NAMALWA (cell line): ENCODE results near the gene AKR7A3.
A peak's percentile ranks its signal among the peaks of the same experiment; 100 is the strongest.
"Not testable (repeated sequence)": the region's sequence is repeated elsewhere in the genome, so short reads cannot be mapped to it uniquely, and the experiment has no call there.

Experiments
- DNase-seq: peaks from one replicate; pipeline ENCODE4 v3.0.0-alpha.2; 2015; ENCODE audit warnings: low spot score

Gene AKR7A3

DNA sequence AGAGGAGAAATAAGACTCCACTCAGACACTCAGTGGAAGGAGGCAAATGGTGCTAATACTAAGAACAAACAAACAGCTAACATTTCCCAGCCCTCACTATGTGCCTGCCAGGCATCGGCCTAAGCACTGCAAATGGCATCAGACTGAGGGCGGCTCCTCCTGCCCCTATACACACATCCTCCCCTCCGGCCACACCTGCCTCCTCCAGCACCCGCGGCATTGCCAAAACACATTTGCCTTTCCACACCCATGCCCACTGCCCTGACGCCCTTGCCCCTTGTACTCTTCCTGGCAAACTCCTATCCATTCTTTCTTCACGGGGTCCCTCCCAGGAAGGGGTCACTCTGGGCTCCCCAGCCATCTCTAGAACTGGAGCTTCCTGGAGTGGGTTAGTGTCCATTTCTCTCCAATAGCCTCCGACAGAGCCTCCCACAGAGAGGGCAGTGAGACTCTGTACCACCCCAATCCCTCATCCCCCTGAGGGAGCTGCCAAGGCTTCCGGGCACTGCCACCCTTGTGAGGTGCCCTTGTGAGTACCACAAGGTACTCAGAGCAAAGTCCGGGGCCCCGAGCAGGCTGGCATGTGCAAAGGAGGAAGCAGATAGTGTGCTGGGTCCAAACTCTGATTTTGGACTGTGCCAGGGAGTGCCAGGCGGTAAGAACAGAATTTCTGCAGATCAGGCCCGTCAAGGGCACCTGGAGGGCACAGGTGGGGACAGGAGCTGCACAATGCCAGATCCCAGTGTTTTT lies 959 bp downstream of the AKR7A3 start:
- peak; percentile 0 for DNase-seq

DNA sequence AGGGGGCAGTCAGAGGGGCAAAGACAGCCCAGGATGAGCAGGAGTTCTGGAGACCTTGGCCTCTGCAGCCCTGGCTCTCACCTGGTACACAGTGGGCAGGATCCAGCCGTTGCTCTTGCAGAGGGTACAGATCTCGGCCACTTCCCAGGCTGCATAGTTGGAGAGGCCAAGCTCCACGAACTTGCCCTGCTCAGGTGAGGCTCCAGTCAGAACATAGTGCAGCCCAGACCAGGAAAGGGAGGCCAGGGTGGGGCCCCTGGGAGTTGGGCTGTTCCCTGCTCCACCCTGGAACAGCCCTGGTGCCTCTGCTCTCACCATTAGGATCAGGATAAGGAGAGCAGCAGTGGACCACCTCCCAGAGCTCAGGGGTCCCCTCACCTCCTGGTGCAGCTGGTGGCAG lies 2.8 kb downstream of the AKR7A3 start:
- not testable (repeated sequence) for DNase-seq

DNA sequence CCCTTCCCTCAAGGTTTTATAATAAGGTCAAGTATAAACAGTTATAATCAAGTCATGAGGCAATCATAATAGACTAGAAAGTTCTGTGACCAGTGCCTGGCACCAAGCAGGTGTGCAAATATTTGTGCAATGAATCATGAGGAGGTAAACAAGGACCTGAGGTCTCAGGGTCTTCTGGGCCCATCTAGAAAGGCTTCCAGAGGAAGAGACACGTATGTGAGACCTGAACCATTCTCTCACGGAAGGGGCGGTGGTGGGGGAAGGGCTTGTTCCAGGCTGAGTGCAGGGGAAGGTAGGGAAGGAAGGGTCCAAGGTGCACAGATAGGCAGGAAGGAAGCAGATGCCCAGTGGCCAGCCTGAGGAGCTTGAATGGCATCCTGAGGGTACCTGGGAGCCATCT lies 3.2 kb downstream of the AKR7A3 start:
- DNase-seq, result not testable (repeated sequence)

DNA sequence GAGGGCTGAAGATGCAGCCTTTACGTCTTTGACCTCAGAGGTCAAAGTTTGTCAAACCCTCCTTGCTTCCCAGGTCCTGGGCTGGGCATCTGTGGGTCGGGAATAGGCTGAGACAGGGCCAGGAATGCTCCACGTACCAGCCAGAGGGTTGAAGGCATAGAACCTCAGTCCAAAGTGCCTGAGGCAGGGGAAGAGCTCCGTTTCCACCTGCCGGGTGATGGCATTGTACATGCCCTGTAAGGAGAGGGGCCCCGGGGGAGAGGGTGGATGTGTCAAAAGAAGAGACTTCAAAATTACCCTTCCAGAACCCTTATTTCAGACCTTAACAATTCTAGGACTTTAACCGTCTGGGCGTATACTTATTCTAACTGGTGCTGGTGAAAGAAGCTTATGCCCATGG lies 3.7 kb downstream of the AKR7A3 start:
- DNase-seq, result no peak

DNA sequence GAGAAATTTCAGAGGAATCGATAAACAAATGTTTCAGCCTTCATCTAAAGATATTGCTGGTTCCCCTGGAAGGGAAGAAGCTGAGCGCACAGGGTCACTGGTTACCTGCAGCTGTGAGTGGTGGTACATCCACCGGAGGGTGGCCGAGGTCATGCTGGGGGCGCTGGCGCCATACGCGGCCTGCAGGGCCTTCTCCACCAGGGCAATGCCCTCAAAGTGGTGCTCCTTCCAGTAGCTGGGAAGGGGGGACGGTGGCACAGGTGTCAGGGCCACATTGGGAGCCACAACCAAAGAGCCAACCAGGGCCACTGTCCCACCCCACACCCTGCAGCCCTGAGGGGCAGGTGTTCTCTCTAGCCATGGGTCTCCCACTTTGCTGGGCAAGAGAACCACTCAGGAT lies 4.7 kb downstream of the AKR7A3 start:
- DNase-seq, result no peak

DNA sequence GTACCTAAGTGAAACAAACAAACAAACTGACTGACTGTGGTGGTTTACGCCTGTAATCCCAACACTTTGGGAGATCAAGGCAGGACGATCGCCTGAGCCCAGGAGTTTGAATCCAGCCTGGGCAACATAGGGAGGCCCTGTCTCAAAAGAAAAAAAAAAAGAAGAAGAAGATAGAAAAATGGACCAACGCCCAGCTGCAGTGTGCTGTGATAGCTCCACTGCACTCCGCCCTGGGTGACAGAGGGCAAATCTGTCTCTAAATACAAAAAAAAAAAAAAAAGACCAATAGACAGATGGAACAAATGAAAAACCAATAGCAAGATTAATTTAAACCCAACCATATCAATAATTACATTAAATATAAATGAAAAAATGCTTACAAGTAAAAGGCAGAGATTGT lies 13.9 kb downstream of the AKR7A3 start:
- no peak for DNase-seq

DNA sequence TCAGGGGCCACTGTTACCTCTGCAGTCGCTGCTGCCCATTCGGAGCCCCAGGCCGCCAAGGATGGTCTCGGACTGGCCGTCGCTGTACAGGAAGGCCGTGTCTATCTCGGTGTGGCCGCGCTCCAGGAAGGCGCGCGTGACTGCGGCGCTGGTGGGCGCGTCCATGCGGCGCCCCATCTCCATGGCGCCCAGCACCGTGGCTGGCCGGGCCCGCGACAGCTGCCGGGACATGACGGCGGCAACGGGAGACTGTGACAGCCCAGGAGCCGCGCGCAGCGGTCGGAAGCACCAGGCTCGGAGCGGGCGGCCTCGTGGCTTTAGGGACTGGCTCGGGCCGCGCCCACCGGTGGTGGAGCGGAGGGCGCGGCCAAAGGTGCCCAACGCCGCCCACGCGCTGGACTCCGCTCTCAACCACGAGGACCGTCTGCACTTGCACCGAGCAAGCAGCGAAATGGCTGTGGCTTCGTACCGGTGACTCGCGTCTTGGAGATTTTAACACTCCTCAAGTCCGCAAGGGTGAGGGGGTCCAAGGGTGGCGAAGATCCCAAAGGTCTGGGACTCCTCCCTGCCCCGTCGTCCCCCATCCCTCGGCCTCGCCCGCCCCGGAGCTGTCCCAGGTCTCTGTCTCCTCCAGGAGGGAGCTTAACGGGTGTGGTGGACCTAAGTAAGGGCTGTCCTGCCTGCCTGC lies 14.6 kb downstream of the AKR7A3 start:
- not testable (repeated sequence) for DNase-seq

DNA sequence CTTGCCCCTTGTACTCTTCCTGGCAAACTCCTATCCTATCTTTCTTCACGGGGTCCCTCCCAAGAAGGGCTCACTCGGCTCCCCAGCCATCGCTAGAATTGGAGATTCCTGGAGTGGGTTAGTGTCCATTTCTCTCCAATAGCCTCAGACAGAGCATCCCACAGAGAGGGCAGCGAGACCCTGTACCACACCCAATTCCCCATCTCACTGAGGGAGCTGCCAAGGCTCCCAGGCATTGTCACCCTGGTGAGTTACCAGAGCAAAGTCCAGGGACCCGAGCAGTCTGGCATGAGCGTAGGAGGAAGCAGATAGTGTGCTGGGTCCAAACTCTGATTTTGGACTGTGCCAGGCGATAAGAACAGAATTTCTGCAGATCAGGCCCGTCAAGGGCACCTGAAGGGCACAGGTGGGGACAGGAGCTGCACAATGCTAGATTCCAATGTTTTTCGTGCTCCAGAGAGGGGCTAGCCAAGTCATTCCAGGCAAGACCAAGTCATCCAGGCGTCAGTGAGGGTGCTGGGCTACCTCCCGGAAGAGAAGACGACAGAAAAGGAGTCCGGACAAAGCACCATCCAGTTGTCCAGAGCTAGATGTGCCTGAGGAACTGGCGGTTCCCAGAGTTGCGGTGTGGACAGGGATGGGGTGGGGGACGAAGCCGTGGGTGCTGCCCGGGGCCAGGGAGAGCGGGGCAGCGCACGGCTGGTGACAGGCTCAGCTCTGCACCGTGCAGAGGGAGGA lies 15.3 kb downstream of the AKR7A3 start:
- DNase-seq, result no peak

DNA sequence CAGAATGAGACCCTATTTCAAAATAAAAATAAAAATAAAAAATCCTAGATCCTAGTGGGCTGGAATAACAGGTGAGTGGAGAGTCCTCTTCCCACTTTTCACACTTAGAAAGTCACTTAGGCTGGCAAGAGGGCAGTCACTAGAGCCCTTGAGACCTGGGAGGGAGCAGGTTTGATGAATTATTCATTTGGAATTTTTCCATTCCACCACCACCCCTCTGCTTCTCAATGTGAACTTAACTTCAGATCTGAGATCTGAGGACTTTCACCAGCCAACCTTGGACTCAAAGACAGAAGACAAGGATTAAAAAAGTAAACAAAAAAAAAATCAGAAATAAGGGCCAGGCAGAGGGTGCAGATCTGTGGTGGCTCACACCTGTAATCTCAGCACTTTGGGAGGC lies 16.5 kb downstream of the AKR7A3 start:
- DNase-seq, result peak; percentile 0

DNA sequence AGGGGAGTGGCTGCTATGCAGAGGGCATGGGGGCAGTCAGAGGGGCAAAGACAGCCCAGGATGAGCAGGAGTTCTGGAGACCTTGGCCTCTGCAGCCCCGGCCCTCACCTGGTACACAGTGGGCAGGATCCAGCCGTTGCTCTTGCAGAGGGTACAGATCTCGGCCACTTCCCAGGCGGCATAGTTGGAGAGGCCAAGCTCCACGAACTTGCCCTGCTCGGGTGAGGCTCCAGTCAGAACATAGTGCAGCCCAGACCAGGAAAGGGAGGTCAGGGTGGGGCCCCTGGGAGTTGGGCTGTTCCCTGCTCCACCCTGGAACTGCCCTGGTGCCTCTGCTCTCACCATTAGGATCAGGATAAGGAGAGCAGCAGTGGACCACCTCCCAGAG lies 18.2 kb downstream of the AKR7A3 start:
- not testable (repeated sequence) for DNase-seq

DNA sequence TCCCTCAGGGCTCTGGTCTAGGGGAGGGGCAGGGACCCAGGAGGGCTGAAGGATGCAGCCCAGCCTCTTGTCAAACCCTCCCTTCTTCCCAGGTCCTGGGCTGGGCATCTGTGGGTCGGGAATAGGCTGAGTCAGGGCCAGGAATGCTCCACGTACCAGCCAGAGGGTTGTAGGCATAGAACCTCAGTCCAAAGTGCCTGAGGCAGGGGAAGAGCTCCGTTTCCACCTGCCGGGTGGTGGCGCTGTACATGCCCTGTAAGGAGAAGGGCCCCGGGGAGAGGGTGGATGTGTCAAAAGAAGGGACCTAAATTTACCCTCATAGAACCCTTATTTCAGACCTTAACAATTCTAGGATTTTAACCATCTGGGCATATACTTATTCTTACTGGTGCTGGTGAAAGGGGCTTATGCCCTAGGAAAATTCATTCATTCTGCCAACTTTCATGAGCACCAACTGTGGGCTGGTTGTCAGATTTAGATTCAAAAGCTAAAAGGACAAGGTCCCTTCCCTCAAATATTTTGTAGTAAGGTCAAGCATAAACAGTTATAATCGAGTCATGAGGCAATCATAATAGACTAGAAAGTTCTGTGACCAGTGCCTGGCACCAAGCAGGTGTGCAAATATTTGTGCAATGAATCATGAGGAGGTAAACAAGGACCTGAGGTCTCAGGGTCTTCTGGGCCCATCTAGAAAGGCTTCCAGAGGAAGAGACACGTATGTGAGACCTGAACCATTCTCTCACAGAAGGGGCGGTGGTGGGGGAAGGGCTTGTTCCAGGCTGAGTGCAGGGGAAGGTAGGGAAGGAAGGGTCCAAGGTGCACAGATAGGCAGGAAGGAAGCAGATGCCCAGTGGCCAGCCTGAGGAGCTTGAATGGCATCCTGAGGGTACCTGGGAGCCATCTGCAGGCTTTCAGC lies 18.9 kb downstream of the AKR7A3 start:
- peak; percentile 10 for DNase-seq

DNA sequence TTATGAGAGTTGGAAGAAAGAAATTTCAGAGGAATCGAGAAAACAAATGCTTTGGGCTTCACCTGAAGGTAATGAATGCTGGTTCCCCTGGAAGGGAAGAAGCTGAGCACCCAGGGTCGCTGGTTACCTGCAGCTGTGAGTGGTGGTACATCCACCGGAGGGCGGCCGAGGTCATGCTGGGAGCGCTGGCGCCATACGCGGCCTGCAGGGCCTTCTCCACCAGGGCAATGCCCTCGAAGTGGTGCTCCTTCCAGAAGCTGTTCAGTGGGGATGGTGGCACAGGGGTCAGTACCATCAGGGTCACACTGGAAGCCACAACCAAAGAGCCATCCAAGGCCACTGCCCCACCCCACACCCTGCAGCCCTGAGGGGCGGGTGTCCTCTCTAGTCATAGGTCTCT lies 20.1 kb downstream of the AKR7A3 start:
- DNase-seq, result peak; percentile 0

DNA sequence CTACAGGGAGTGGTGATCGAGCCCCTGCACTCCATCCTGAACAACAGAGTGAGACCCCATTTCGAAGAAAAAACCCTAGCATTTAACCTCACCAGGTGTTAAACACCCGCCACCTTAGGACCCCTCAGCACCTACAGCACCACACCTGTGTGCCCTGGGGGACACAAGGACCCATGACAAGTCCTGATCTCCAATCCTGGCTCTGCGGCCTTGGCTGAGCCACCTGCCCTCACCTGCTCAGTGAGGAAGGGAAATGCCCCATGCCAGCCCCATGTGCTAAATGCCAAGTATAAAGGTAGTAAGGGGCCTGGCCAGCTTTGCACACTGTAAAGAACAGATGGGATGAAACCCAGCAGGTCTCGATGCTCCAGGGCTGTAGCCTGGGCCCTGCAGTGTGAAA lies 25.8 kb downstream of the AKR7A3 start:
- peak; percentile 7 for DNase-seq

DNA sequence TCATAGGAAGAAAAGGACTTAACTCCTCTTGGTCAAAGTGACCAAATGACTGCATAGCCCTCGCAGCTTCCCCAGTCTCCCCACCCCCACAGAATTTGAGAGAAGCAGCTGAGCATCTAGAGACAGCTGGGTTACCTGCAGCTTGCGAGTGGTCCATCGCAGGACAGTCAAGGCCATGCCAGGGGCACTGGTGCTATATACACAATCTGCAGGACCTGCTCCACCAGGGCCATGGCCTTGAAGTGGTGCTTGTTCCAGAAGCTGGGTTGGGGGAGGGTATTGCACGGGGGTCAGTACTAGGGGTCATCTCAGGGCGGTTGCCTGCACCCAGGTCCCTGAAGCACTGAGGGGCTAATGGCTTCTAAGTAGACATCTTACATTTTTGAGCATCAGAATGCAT lies 26.5 kb downstream of the AKR7A3 start:
- DNase-seq, result peak; percentile 1

DNA sequence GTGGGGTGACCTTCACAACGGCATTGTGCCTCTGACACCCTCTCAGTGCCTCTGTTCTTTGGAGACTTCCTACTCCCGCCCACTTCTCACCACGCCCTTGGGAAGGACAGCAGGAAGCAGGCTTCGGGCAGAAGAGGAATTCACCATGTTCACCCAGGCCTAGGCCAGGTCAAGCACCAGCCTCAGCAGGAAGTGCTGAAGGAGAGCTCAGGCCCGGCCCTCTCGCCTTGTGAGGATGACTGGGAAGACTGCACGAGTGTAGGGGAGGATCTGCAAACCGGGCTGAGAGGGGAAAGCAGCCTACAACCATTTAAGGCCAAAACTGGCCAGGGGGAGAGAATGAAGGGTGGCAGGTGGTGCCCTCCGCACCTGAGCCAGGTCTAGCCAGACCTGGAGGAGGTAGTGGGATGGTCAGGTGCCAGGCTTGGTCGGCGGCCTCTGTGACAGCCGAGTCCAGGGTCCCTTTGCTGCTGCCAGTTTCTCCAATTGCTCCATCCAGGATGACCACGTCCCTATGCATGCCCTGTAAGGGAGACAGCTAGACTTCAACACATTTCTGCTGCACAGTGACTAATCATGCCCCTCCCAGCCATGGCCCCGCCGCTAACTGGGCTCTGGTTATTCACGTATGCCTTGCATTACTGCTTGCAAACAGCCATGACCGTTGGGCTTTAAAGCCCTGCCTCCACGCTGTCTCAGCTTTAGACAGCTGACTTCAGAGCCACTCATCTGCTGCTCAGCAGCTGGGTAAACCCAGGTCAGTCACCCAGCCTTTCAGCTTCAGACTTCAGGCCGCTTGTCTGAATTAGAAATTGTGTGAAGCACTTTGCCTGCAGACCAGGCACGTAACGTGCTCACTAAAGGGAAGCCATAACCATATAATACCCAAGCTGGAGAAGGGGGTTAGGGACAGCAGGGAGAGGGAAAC lies 28.1 kb downstream of the AKR7A3 start:
- peak; percentile 10 for DNase-seq

DNA sequence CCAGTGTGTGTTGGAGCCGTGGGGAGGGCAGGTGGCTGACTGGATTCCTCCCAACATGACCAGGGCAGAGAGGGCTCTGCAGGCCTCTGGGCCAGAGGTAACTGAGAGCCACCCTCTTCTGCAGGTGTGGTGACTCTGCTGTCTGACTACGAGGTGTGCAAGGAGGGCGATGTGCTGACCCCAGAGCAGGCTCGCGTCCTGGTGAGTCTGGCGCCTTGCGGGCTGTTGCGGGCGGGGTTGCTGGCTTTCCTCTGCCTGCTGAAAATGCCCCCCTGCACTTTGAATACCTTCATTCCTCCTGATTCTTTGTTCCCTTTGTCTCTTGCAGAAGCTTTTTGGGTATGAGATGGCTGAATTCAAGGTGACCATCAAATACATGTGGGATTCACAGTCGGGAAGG lies 30.2 kb downstream of the AKR7A3 start:
- DNase-seq, result peak; percentile 1

DNA sequence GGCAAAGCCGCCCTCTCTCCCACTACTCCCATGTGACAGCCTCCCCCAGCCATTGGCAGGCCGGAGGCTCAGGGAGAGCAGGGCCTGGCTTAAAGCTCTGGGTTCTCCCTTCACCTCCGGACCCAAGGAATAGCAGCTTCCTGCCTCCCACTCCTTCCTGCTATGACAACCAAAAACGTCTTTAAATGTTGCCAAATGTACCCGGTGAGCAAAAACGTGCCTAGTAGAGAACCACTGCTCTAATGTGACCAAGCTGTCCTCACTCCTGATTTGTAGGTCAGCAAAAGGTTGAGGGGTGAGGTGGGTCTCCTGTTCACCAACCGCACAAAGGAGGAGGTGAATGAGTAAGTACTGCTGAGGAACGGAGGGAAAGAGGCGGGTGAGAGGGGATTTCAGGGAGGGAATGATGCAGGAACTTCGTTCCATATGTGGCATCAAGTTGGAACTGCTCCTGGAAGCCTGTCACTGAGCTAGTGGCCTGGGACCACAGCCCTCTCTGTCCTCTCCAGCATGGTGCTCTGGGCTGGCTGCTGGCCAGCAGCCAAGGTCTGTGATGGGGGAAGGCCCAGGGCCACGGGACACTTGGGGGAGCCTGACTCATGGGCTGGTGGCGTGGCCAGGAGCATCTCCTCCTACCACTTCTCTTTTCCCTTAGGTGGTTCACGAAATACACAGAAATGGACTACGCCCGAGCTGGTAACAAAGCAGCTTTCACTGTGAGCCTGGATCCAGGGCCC lies 31.2 kb downstream of the AKR7A3 start:
- DNase-seq, result peak; percentile 1

DNA sequence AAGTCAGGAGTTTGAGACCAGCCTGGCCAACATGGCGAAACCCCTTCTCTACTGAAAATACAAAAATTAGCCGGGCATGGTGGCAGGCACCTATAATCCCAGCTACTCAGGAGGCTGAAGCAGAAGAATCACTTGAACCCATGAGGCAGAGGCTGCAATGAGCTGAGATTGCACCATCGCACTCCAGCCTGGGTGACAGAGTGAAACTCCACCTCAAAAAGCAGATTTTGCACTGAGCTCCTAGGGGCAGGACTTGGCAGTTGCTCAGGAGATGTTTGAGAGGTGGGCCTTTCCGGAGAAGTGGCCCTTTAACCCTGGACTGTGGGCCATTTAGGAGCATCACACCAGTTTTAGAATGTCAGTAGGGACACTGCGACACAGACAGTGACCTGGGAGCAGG lies 32.3 kb downstream of the AKR7A3 start:
- DNase-seq, result not testable (repeated sequence)

DNA sequence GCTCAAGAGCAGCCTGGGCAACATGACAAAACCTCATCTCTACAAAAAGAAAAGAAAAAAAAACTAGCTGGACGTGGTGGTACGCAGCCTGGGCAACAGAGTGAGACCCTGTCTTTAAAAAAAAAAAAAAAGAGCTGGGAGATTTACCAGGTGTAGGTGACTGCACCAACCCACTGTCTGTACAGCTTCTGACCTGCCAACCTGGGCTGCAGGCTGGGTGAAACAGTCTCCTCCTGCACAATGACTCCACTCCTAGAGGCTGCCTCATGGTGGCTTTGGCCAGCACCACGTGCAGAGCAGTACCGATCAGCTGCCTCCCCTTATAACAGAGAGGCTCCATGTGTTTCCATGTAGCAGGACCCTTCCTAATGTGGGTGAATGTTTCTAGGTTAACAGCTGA lies 33.3 kb downstream of the AKR7A3 start:
- DNase-seq, result no peak

DNA sequence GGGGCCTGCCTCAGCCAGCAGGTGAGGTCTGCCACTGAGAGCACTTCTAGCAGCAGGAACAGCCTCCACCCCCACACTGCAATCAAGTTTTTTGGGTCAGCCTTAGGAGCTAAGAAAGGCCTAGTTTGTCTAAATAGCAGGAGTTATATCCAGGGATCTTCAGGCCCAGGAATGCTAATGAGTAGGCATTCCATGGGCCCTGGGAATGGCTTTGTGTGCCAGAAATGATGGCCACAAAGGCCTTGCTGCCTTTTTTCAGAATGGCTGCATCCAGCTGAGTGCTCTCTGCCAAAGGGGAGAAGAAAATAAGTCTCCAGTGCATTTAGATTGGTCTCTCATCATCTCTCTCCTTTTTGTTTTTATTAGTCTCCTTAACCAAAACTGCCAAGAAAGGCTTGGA lies 34.2 kb downstream of the AKR7A3 start:
- peak; percentile 1 for DNase-seq
